OCI-LY3 (cell line): ENCODE measurements around the gene GPR139.

Source experiments
- H2AFZ ChIP-seq: fragments of 200-600, 300-600 bp; shearing (Covaris generic); 2 replicates; pipeline ENCODE4 v1.6.0; 2014; ENCODE audit warnings: antibody characterized with exemption, low read depth, low read length
- H3K27ac ChIP-seq: fragments of 200-600, 300-600 bp; sonication (generic); 2 replicates; pipeline ENCODE4 v1.5.1; 2014; ENCODE audit warnings: mild to moderate bottlenecking, low read length, moderate library complexity, mixed read lengths
- H3K27me3 ChIP-seq: fragments of 200-600, 300-600 bp; sonication (generic); 2 replicates; pipeline ENCODE4 v1.6.1; 2014; ENCODE audit warnings: low read depth, low read length, mixed read lengths
- H3K36me3 ChIP-seq: fragments of 200-600, 300-600 bp; sonication (generic); replicated peaks from 2 replicates; pipeline ENCODE3; 2014; ENCODE audit warnings: low read depth, low read length, mixed read lengths
- H3K4me1 ChIP-seq: fragments of 300-600, 200-600 bp; sonication (generic); 2 replicates; pipeline ENCODE4 v1.6.1; 2014; ENCODE audit warnings: low read length, mixed read lengths
- H3K4me2 ChIP-seq: fragments of 200-600, 300-600 bp; sonication (generic); 2 replicates; pipeline ENCODE4 v1.6.1; 2014; ENCODE audit warnings: low read length, mixed read lengths
- H3K4me3 ChIP-seq: fragments of 300-600, 200-600 bp; sonication (generic); 2 replicates; pipeline ENCODE4 v1.5.1; 2014; ENCODE audit warnings: antibody characterized with exemption, mild to moderate bottlenecking, low read length, moderate library complexity
- H3K79me2 ChIP-seq: fragments of 300-600, 200-600 bp; shearing (Covaris generic); 2 replicates; pipeline ENCODE4 v1.6.1; 2014; ENCODE audit warnings: mild to moderate bottlenecking, low read length, mixed read lengths
- H3K9ac ChIP-seq: fragments of 300-600, 200-600 bp; shearing (Covaris generic); 2 replicates; pipeline ENCODE4 v1.6.0; 2014; ENCODE audit warnings: mild to moderate bottlenecking, low read length, moderate library complexity
- H3K9me3 ChIP-seq: fragments of 200-600, 300-600 bp; shearing (Covaris generic); 2 replicates; pipeline ENCODE4 v1.6.1; 2014; ENCODE audit warnings: low read length, mixed read lengths; ENCODE audit not compliant: insufficient read depth
- H4K20me1 ChIP-seq: fragments of 200-600, 300-600 bp; sonication (generic); 2 replicates; pipeline ENCODE4 v1.6.1; 2016; ENCODE audit warnings: low read length, mixed read lengths; ENCODE audit not compliant: insufficient read depth
- CTCF ChIP-seq: fragments of 200-600, 300-600 bp; sonication (generic); IDR thresholded peaks from 2 replicates; pipeline ENCODE4 v1.5.1; 2014; ENCODE audit warnings: antibody characterized with exemption, low read length, low read depth
- EZH2phosphoT487 ChIP-seq: fragments of 200-600 bp; shearing (Covaris generic); IDR thresholded peaks from 2 replicates; pipeline ENCODE4 v1.6.1; 2018; ENCODE audit warnings: antibody characterized with exemption, mixed run types, low read depth

The GPR139 gene

GRCh38 chr16:20107083-20107482, 33.4 kb upstream of the GPR139 start:
- Histone ChIP-seq H4K20me1 (no peaks in the 10 kb centered on the region), H3K9me3 (no peaks in the 10 kb centered on the region), H3K4me1 (no peaks in the 10 kb centered on the region), H3K4me2 (no peak overlapping the region), H3K27me3 (peaks cover 42% of the 10 kb centered on the region), H3K4me3 (no peak overlapping the region), H3K27ac (no peak overlapping the region), H3K36me3 (no peaks in the 10 kb centered on the region), H3K79me2 (no peaks in the 10 kb centered on the region), H3K9ac (no peak overlapping the region), H2AFZ (no peak overlapping the region)
- TF ChIP-seq CTCF = no peak
- TF ChIP-seq EZH2phosphoT487 = no peak

- H3K27ac ChIP-seq = no peak overlapping the region
- H2AFZ ChIP-seq = no peak overlapping the region
- H3K36me3 ChIP-seq = no peaks in the 10 kb centered on the region
- no peaks in the 10 kb centered on the region for H3K79me2 ChIP-seq
- H3K9ac ChIP-seq = no peak overlapping the region
- no peak overlapping the region for H3K4me3 ChIP-seq
- H3K27me3 ChIP-seq = peaks cover 50% of the 10 kb centered on the region
- H3K4me1 ChIP-seq = no peaks in the 10 kb centered on the region
- H3K9me3 ChIP-seq = no peaks in the 10 kb centered on the region
- no peak overlapping the region for H3K4me2 ChIP-seq
- TF ChIP-seq CTCF = no peak
- no peak for TF ChIP-seq EZH2phosphoT487
- H4K20me1 ChIP-seq = no peaks in the 10 kb centered on the region
Measured at GRCh38 chr16:20104563-20105183, 31.0 kb upstream of the GPR139 start.

GRCh38 chr16:20102521-20102920, 28.8 kb upstream of the GPR139 start:
- Histone ChIP-seq H3K4me3 (no peak overlapping the region), H3K4me1 (no peaks in the 10 kb centered on the region), H3K9ac (no peak overlapping the region), H3K4me2 (no peak overlapping the region), H4K20me1 (no peaks in the 10 kb centered on the region), H3K79me2 (no peaks in the 10 kb centered on the region), H3K9me3 (no peaks in the 10 kb centered on the region), H3K27ac (no peak overlapping the region), H2AFZ (no peak overlapping the region), H3K27me3 (peaks cover 35% of the 10 kb centered on the region), H3K36me3 (no peaks in the 10 kb centered on the region)
- TF ChIP-seq EZH2phosphoT487 (no peak), CTCF (no peak)

GRCh38 chr16:20102021-20102420, 28.3 kb upstream of the GPR139 start:
- no peak overlapping the region for H3K4me2 ChIP-seq

More at GRCh38 chr16:20102021-20102420, 28.3 kb upstream of the GPR139 start:
- H3K4me1 ChIP-seq = no peaks in the 10 kb centered on the region
- peaks cover 31% of the 10 kb centered on the region for H3K27me3 ChIP-seq
- no peak overlapping the region for H2AFZ ChIP-seq
- H3K9me3 ChIP-seq = no peaks in the 10 kb centered on the region
- no peaks in the 10 kb centered on the region for H3K36me3 ChIP-seq
- H3K27ac ChIP-seq = no peak overlapping the region
- no peak overlapping the region for H3K9ac ChIP-seq
- no peak overlapping the region for H3K4me3 ChIP-seq
- TF ChIP-seq EZH2phosphoT487 (no peak), CTCF (no peak)
- H4K20me1 ChIP-seq = no peaks in the 10 kb centered on the region
- no peaks in the 10 kb centered on the region for H3K79me2 ChIP-seq
